NCI-H2107 treated with DMSO at 0.1 percent for 48 hours (cell line): ENCODE results near the gene NAGS.
"Not testable (repeated sequence)": the region's sequence is repeated elsewhere in the genome, so short reads cannot be mapped to it uniquely, and the experiment has no call there.

ENCODE experiments used
- DNase-seq: peaks from one replicate; lab custom pipeline; 2025; ENCODE audit not compliant: unreplicated experiment; lab: John Stamatoyannopoulos, UW

The NAGS gene

GRCh38 chr17:44004077-44004760 lies at the start of gene NAGS:
NAGS (plus strand) TSS chr17:44004622; CDS start chr17:44004664, 42 bp downstream.
- DNase-seq, result no peak

- DNase-seq, result no peak
Measured at GRCh38 chr17:43956222-43956621, 48.2 kb upstream of the NAGS start.

- DNase-seq, result no peak
Measured at GRCh38 chr17:43958748-43959352, 45.6 kb upstream of the NAGS start.

GRCh38 chr17:43961292-43961691 lies 43.1 kb upstream of the NAGS start:
- not testable (repeated sequence) for DNase-seq

- no peak for DNase-seq
Measured at GRCh38 chr17:43961954-43962353, 42.5 kb upstream of the NAGS start.

- DNase-seq, result no peak
Measured at GRCh38 chr17:43962479-43962878, 41.9 kb upstream of the NAGS start.

- DNase-seq, result no peak
Measured at GRCh38 chr17:43966276-43966675, 38.1 kb upstream of the NAGS start.

- no peak for DNase-seq
Measured at GRCh38 chr17:43967251-43967875, 37.1 kb upstream of the NAGS start.

GRCh38 chr17:43970366-43970765 lies 34.1 kb upstream of the NAGS start:
- no peak for DNase-seq

- DNase-seq, result not testable (repeated sequence)
Measured at GRCh38 chr17:43971436-43971835, 33.0 kb upstream of the NAGS start.

- not testable (repeated sequence) for DNase-seq
Measured at GRCh38 chr17:43972444-43973212, 31.8 kb upstream of the NAGS start.

- no peak for DNase-seq
Measured at GRCh38 chr17:43974382-43975266, 29.8 kb upstream of the NAGS start.

GRCh38 chr17:43975898-43976297 lies 28.5 kb upstream of the NAGS start:
- no peak for DNase-seq

- DNase-seq, result no peak
Measured at GRCh38 chr17:43976963-43977837, 27.2 kb upstream of the NAGS start.

- no peak for DNase-seq
Measured at GRCh38 chr17:43978078-43978477, 26.3 kb upstream of the NAGS start.

- no peak for DNase-seq
Measured at GRCh38 chr17:43979011-43979410, 25.4 kb upstream of the NAGS start.

- DNase-seq, result no peak
Measured at GRCh38 chr17:43979671-43980070, 24.8 kb upstream of the NAGS start.

GRCh38 chr17:43982171-43982570 lies 22.3 kb upstream of the NAGS start:
- no peak for DNase-seq

- no peak for DNase-seq
Measured at GRCh38 chr17:43983196-43983514, 21.3 kb upstream of the NAGS start.
